ENCODE measurements around the gene CYB5D1.

DNA sequence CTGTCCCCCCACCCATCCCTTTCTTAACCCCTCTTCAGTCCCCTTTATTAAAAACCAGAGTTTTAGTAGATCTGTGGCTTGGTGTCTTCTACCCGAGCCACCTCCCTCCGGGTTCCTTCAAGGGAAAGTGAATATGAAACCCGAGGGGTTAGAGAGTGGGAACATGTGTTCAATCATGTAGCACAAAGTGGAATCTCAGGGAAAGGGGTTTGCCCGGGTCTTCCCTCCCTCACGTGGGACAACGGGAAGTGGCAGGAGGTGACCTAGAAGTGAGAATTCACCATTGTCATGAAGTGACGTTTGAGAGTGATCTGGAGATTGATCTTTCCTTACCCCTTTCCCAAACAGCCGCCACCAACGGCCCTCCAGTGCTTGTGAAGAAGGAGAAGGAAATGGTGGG, 53.3 kb downstream of the CYB5D1 start:
- TF ChIP-seq, protein P1, sequence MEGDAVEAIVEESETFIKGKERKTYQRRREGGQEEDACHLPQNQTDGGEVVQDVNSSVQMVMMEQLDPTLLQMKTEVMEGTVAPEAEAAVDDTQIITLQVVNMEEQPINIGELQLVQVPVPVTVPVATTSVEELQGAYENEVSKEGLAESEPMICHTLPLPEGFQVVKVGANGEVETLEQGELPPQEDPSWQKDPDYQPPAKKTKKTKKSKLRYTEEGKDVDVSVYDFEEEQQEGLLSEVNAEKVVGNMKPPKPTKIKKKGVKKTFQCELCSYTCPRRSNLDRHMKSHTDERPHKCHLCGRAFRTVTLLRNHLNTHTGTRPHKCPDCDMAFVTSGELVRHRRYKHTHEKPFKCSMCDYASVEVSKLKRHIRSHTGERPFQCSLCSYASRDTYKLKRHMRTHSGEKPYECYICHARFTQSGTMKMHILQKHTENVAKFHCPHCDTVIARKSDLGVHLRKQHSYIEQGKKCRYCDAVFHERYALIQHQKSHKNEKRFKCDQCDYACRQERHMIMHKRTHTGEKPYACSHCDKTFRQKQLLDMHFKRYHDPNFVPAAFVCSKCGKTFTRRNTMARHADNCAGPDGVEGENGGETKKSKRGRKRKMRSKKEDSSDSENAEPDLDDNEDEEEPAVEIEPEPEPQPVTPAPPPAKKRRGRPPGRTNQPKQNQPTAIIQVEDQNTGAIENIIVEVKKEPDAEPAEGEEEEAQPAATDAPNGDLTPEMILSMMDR (IDR thresholded peaks at IDR 0.05), result no peak
- no peak for TF ChIP-seq POLR2AphosphoS5 (IDR thresholded peaks at IDR 0.05)

Measured in esophagus muscularis mucosa (tissue), 3 donors.